Measurements from ENCODE around the gene PBLD.

Gene PBLD

DNA sequence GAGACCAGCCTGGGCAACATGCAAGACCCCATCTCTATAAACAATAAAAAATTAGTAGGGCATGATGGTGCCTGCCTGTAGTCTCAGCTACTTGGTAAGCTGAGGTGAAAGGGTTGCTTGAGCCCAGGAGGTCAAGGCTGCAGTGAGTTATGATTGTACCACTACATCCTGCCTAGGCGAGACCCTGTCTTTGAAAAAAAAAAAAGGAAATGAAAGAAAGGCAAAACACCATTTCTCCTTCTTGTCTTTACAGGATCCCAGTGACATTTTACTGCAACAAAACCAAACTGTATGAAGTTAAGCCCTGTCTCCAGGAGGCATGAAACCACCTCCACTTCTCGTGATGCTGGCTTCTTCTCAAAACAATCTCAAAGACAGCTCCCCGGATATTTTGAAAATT lies 29.9 kb upstream of the PBLD start:
- TF ChIP-seq, protein P1, sequence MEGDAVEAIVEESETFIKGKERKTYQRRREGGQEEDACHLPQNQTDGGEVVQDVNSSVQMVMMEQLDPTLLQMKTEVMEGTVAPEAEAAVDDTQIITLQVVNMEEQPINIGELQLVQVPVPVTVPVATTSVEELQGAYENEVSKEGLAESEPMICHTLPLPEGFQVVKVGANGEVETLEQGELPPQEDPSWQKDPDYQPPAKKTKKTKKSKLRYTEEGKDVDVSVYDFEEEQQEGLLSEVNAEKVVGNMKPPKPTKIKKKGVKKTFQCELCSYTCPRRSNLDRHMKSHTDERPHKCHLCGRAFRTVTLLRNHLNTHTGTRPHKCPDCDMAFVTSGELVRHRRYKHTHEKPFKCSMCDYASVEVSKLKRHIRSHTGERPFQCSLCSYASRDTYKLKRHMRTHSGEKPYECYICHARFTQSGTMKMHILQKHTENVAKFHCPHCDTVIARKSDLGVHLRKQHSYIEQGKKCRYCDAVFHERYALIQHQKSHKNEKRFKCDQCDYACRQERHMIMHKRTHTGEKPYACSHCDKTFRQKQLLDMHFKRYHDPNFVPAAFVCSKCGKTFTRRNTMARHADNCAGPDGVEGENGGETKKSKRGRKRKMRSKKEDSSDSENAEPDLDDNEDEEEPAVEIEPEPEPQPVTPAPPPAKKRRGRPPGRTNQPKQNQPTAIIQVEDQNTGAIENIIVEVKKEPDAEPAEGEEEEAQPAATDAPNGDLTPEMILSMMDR (IDR thresholded peaks at IDR 0.05; ENCODE audit: extremely low read depth, insufficient read depth, missing control alignments) = no peak
- in situ Hi-C loops (cut with MboI; ENCODE audit: low pct_unique_long_range_greater_than_20kb, low sequenced_read_pairs, unreplicated experiment) = no loop called here
- no peak for DNase-seq (ENCODE audit: low spot score)

DNA sequence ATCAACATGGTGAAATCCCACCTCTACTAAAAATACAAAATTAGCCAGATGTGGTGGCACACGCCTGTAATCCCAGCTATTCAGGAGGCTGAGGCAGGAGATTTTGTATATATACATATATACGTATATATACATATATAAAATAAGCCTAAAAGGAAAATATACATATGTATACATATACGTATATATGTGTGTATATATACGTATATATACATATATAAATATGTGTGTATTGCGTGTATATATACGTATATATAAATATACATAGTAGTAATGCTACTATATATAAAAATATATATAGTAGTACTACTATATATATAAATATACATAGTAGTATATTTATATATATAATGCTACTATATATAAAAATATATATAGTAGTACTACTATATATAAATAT lies 26.5 kb upstream of the PBLD start:
- TF ChIP-seq, protein P1 (IDR thresholded peaks at IDR 0.05; ENCODE audit: extremely low read depth, insufficient read depth, missing control alignments) = no peak
- in situ Hi-C loops (cut with MboI; ENCODE audit: low pct_unique_long_range_greater_than_20kb, low sequenced_read_pairs, unreplicated experiment) = no loop called here
- DNase-seq (ENCODE audit: low spot score) = no peak

DNA sequence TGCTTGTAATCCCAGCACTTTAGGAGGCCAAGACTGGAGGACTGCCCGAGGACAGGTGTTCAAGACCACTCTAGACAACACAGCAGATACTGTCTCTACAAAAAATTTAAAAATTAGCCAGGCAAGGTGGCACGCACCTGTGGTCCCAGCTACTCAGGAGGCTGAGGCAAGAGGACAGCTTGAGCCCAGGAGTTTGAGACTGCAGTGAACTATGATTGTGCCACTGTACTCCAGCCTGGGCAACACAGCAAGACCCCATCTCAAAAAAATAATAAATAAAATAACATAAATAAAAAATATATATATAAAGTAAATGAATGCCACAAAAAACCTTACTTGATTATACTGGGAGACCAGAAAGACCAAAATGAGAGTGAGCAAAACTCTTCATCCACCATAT lies 20.8 kb upstream of the PBLD start:
- no peak for DNase-seq (ENCODE audit: low spot score)
- in situ Hi-C loops (cut with MboI; ENCODE audit: low pct_unique_long_range_greater_than_20kb, low sequenced_read_pairs, unreplicated experiment) = no loop called here
- TF ChIP-seq, protein P1 (IDR thresholded peaks at IDR 0.05; ENCODE audit: extremely low read depth, insufficient read depth, missing control alignments) = no peak

DNA sequence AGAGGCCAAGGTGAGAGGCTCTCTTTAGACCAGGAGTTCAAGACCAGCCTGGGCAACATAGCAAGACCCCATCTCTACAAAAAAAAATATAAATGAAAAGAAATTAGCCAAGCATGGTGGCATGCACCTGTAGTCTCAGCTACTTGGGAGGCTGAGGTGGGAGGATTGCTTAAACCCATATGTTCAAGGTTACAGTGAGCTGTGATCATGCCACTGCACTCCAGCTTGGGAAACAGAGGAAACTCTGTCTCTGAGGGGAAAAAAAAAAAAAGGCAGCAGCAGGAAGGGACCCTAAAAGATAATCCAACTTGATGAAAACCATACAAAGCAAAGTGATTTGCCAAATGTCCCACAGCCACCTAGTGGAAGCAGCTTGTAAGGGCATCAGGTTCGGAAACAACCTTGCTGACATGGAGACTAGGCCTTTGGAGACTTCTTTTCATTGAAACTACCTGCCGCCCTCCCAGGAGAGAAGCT lies 15.6 kb upstream of the PBLD start:
- in situ Hi-C loops (cut with MboI; ENCODE audit: low pct_unique_long_range_greater_than_20kb, low sequenced_read_pairs, unreplicated experiment) = no loop called here
- TF ChIP-seq, protein P1 (IDR thresholded peaks at IDR 0.05; ENCODE audit: extremely low read depth, insufficient read depth, missing control alignments) = peak; percentile 66
- DNase-seq (ENCODE audit: low spot score) = peak; percentile 41

DNA sequence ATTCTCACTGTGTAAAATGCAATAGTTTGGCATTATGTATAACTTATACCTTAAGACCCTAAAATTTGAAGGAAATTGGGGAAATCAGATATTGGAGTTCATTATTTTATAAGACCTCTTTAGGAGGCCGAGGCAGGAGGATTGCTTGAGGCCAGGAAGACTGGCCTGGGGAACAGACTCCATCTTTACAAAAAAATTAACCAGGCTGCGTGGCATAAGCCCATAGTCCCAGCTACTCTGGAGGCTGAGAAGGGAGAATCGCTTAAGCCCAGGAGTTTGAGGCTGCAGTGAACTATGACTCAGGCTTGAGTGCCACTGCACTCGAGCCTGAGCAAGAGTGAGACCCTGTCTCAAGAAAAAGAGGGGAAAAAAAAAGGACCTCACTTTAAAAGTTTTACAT lies 14.0 kb upstream of the PBLD start:
- TF ChIP-seq, protein P1 (IDR thresholded peaks at IDR 0.05; ENCODE audit: extremely low read depth, insufficient read depth, missing control alignments) = no peak
- in situ Hi-C loops (cut with MboI; ENCODE audit: low pct_unique_long_range_greater_than_20kb, low sequenced_read_pairs, unreplicated experiment) = no loop called here
- no peak for DNase-seq (ENCODE audit: low spot score)

DNA sequence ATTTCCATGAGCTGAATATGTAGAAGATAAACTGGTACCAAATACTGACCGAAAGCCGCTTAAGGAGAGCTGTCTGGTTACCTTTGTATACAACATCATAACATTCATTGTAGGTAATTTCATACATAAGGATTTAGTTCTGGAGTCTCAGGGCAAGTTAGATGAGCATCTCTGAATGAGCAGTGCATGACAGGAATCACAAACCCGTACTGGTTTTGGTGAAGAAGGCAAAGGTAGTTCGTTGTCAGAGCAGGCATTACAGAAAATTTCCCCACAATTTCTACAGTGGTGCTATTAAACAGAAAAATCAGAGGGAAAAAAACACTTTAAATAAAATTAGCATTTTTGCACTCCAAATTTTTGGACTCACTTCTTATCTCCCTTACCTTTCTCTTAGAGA lies 12.9 kb upstream of the PBLD start:
- TF ChIP-seq, protein P1 (IDR thresholded peaks at IDR 0.05; ENCODE audit: extremely low read depth, insufficient read depth, missing control alignments) = no peak
- no peak for DNase-seq (ENCODE audit: low spot score)
- in situ Hi-C loops (cut with MboI; ENCODE audit: low pct_unique_long_range_greater_than_20kb, low sequenced_read_pairs, unreplicated experiment) = no loop called here

Data from GM13977 (cell line).